ENCODE measurements around the gene CDC25C. TPM values are rescaled to one million over a fixed set of nuclear protein-coding genes. Genes with fewer than 3 reads are reported as not detected.

CDC25C gene
- total RNA-seq, 1 donor from 2014 or later = 3.8 TPM

DNA sequence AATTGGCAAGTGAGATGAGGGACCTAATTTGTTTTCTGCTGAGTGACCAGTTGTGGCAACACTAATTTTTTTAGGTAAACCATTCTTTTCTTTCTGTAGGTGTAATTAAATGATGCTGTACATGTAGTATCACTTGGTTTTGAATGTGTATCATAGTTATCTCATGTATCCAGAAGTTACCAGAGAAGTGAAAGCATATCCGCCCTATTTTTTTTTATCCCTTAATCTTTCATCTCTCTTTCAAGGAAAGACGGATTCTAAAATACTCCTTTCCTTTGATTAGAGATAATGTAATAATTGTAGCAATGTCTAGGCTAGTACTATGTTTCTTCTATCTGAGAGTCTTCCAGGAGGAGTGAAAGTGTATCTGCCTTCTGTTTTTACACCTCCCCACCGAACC is 28.0 kb upstream of the CDC25C start:
- H3K9me3 Mint-ChIP-seq (ENCODE audit: unreplicated experiment) = no peaks in the 10 kb centered on the region
- no peak overlapping the region for H3K27ac Mint-ChIP-seq (ENCODE audit: unreplicated experiment)
- no peak for DNase-seq (ENCODE audit: low spot score)
- H3K4me3 Mint-ChIP-seq (ENCODE audit: unreplicated experiment) = no peak overlapping the region
- TF ChIP-seq, protein P1, sequence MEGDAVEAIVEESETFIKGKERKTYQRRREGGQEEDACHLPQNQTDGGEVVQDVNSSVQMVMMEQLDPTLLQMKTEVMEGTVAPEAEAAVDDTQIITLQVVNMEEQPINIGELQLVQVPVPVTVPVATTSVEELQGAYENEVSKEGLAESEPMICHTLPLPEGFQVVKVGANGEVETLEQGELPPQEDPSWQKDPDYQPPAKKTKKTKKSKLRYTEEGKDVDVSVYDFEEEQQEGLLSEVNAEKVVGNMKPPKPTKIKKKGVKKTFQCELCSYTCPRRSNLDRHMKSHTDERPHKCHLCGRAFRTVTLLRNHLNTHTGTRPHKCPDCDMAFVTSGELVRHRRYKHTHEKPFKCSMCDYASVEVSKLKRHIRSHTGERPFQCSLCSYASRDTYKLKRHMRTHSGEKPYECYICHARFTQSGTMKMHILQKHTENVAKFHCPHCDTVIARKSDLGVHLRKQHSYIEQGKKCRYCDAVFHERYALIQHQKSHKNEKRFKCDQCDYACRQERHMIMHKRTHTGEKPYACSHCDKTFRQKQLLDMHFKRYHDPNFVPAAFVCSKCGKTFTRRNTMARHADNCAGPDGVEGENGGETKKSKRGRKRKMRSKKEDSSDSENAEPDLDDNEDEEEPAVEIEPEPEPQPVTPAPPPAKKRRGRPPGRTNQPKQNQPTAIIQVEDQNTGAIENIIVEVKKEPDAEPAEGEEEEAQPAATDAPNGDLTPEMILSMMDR (IDR thresholded peaks at IDR 0.05; ENCODE audit: unreplicated experiment) = no peak
- H3K4me1 Mint-ChIP-seq (ENCODE audit: unreplicated experiment) = peaks cover 10% of the 10 kb centered on the region
- H3K27me3 Mint-ChIP-seq (ENCODE audit: unreplicated experiment) = no peaks in the 10 kb centered on the region
- no peaks in the 10 kb centered on the region for H3K36me3 Mint-ChIP-seq (ENCODE audit: low read depth, unreplicated experiment)

DNA sequence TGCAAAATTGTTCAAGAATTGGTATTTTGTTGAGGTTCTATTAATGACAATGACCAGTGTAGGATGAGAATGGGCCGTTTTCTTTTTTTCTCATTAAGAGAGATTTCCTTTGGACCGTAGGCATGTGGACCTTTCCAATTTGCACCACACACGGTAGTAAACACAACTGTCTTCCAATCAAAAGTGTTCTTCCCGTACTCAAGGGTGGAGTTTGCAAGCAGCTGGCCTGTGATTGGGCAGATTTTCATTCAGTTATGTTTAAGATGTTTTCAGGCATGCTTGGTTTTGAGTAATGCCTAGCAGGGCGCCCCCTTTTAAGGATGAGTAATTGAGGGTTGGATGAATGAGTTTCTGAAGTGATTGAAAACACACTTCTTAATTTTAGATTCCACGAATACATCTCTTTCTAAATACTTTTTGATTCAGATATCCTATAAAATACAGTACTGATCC is 23.3 kb upstream of the CDC25C start:
- Mint-ChIP-seq H3K9me3 (ENCODE audit: unreplicated experiment) (no peaks in the 10 kb centered on the region), H3K4me1 (ENCODE audit: unreplicated experiment) (peaks cover 20% of the 10 kb centered on the region), H3K4me3 (ENCODE audit: unreplicated experiment) (peak overlapping the region; percentile 97), H3K27ac (ENCODE audit: unreplicated experiment) (no peak overlapping the region), H3K36me3 (ENCODE audit: low read depth, unreplicated experiment) (peaks cover 21% of the 10 kb centered on the region), H3K27me3 (ENCODE audit: unreplicated experiment) (peaks cover 14% of the 10 kb centered on the region)
- peak; percentile 16 for DNase-seq (ENCODE audit: low spot score)
- TF ChIP-seq, protein P1 (IDR thresholded peaks at IDR 0.05; ENCODE audit: unreplicated experiment) = no peak

DNA sequence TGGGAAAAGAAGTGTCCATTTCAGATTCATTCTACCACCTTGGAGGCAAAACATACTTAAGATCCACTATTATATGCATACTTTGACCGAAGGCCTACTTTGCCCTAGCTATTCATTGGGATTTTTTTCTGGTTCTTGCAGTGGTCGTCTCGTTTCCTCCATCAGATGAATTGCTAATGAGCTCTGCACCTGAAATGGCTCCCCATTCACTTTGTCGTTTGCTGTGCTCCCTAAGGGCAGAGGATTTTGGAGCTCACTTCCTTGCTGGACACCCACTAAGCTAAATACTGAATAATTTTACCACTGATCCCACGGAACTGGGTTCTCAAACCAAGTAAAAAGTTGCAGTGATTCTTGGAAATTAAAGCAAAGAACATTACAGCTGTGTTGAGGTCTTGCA is 22.8 kb upstream of the CDC25C start:
- peaks cover 20% of the 10 kb centered on the region for H3K4me1 Mint-ChIP-seq (ENCODE audit: unreplicated experiment)
- TF ChIP-seq, protein P1 (IDR thresholded peaks at IDR 0.05; ENCODE audit: unreplicated experiment) = no peak
- peaks cover 23% of the 10 kb centered on the region for H3K36me3 Mint-ChIP-seq (ENCODE audit: low read depth, unreplicated experiment)
- H3K27me3 Mint-ChIP-seq (ENCODE audit: unreplicated experiment) = peaks cover 14% of the 10 kb centered on the region
- no peaks in the 10 kb centered on the region for H3K9me3 Mint-ChIP-seq (ENCODE audit: unreplicated experiment)
- peak overlapping the region; percentile 97 for H3K4me3 Mint-ChIP-seq (ENCODE audit: unreplicated experiment)
- no peak for DNase-seq (ENCODE audit: low spot score)
- H3K27ac Mint-ChIP-seq (ENCODE audit: unreplicated experiment) = peak overlapping the region; percentile 92

DNA sequence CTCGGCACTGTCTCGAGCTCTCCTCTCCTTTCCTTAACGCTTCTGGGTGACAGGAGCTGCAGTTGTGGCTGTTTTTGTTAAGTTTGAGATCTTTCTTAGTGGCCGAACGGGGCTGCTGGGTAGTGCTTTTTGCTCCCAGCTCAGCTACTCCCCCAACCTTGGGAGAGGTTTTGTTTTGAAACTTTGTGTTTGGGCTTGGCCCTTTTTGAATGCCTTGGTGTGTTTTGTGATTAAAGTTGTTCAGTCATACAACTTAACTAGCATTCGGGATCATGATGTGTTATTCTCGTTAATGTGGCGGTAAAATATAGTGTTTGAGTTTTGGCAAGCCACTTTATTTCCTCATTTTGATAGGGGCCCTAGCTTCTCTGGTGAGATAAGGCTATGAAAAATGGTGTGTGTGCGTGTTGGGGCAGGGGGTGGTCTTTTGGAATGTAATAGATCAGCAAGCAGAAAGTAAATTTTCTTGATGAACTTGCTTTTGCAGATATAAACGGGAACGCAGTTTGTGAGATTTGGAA is 22.0 kb upstream of the CDC25C start:
- Mint-ChIP-seq H3K27me3 (ENCODE audit: unreplicated experiment) (peaks cover 14% of the 10 kb centered on the region), H3K27ac (ENCODE audit: unreplicated experiment) (peak overlapping the region; percentile 92), H3K4me1 (ENCODE audit: unreplicated experiment) (peaks cover 20% of the 10 kb centered on the region), H3K36me3 (ENCODE audit: low read depth, unreplicated experiment) (peaks cover 25% of the 10 kb centered on the region), H3K4me3 (ENCODE audit: unreplicated experiment) (peak overlapping the region; percentile 97), H3K9me3 (ENCODE audit: unreplicated experiment) (no peaks in the 10 kb centered on the region)
- TF ChIP-seq, protein P1 (IDR thresholded peaks at IDR 0.05; ENCODE audit: unreplicated experiment) = no peak
- DNase-seq (ENCODE audit: low spot score) = no peak

DNA sequence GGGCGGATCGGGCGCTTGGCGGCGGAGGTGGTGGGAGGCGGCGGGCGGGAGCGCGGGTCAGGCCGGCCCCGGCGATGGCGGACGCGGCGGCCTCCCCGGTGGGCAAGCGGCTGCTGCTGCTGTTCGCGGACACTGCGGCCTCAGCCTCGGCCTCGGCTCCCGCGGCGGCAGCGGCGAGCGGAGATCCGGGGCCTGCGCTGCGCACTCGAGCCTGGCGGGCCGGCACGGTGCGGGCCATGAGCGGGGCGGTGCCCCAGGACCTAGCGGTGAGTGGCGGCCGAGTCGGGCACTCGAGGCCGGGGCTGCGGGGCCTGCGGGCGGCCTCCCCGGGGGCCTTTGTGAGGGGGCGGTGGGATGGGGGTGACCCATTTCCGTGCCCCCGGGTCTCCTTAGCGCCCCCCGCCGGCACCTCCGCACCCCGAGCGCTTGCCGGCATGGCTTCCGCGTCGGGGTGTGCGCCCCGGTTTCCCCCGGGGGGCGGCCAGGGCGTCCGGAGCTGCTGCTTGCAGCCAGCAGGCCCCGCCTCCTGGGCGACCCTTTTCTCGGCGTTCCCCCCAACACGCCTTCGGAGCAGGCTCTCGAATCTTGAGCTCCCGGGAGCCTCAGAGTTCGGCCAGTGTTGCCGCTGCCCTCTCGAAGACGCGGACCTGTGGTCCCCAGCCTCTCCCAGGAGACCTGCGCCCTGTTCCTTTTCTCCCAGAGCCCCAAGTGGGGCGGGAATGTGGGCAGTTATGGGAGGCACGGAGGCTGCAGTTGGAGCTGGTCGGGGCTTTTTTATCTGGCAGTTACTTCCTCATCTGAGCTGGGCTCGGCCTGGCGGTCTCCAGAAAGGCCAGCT is 21.3 kb upstream of the CDC25C start:
- H3K36me3 Mint-ChIP-seq (ENCODE audit: low read depth, unreplicated experiment) = peaks cover 28% of the 10 kb centered on the region
- peak overlapping the region; percentile 97 for H3K4me3 Mint-ChIP-seq (ENCODE audit: unreplicated experiment)
- peaks cover 15% of the 10 kb centered on the region for H3K27me3 Mint-ChIP-seq (ENCODE audit: unreplicated experiment)
- TF ChIP-seq, protein P1 (IDR thresholded peaks at IDR 0.05; ENCODE audit: unreplicated experiment) = peak; percentile 80
- H3K9me3 Mint-ChIP-seq (ENCODE audit: unreplicated experiment) = no peaks in the 10 kb centered on the region
- H3K27ac Mint-ChIP-seq (ENCODE audit: unreplicated experiment) = peak overlapping the region; percentile 92
- DNase-seq (ENCODE audit: low spot score) = peak; percentile 56
- peaks cover 20% of the 10 kb centered on the region for H3K4me1 Mint-ChIP-seq (ENCODE audit: unreplicated experiment)

All from endothelial cell (in vitro differentiated cells).